GM10266 (cell line): ENCODE results near the gene ADGRF1.

ENCODE experiments used
- DNase-seq: peaks from one replicate; pipeline ENCODE4 v3.0.0; 2012; ENCODE audit errors: extremely low spot score
- CTCF ChIP-seq: IDR thresholded peaks from 2 replicates; pipeline ENCODE4 v1.5.1; 2012; ENCODE audit warnings: mild to moderate bottlenecking, low read depth; ENCODE audit not compliant: control insufficient read depth, insufficient read depth; ENCODE audit errors: missing control alignments

ADGRF1 gene

GRCh38 chr6:47032974-47033765 lies 9.0 kb downstream of the ADGRF1 start:
- TF ChIP-seq CTCF, result no peak
- DNase-seq, result no peak

- DNase-seq, result no peak
- TF ChIP-seq CTCF, result no peak
Measured at GRCh38 chr6:47031656-47032055, 10.5 kb downstream of the ADGRF1 start.

GRCh38 chr6:47029865-47030561 lies 12.1 kb downstream of the ADGRF1 start:
- no peak for DNase-seq
- TF ChIP-seq CTCF, result no peak

GRCh38 chr6:47028835-47029360 lies 13.2 kb downstream of the ADGRF1 start:
- TF ChIP-seq CTCF, result no peak
- DNase-seq, result no peak

GRCh38 chr6:47027315-47027714 lies 14.8 kb downstream of the ADGRF1 start:
- no peak for TF ChIP-seq CTCF
- DNase-seq, result no peak

- DNase-seq, result no peak
- no peak for TF ChIP-seq CTCF
Measured at GRCh38 chr6:47026679-47027078, 15.5 kb downstream of the ADGRF1 start.

GRCh38 chr6:47023573-47023972 lies 18.6 kb downstream of the ADGRF1 start:
- no peak for DNase-seq
- no peak for TF ChIP-seq CTCF
